CD4-positive, alpha-beta T cell treated with Interleukin-1 beta for 1 hour (primary cell): ENCODE data around the gene CDCP2.

Experiments used
- DNase-seq, 2 donors: peaks; one replicate each; pipeline ENCODE4 v3.0.0-alpha.2; 2020 to 2022

The CDCP2 gene

GRCh38 chr1:54152696-54153095 is at the start of gene CDCP2:
CDCP2 (minus strand) TSS chr1:54153000; CDS start chr1:54152922, 78 bp downstream.
- no peak for DNase-seq

- no peak for DNase-seq
These were observed 47.8 kb upstream of the CDCP2 start for GRCh38 chr1:54200519-54200997.

- peak; percentile 89 to 93 for DNase-seq
These were observed 47.1 kb upstream of the CDCP2 start, which contains the start of the genes CYB5RL and MRPL37 for GRCh38 chr1:54199765-54200518. CYB5RL (minus strand) TSS chr1:54200030; CDS start chr1:54195616, 4,414 bp downstream. MRPL37 (plus strand) TSS chr1:54200167; CDS start chr1:54200244, 77 bp downstream.

GRCh38 chr1:54199151-54199764 is 46.5 kb upstream of the CDCP2 start:
- no peak for DNase-seq

GRCh38 chr1:54193453-54193852 is 40.7 kb upstream of the CDCP2 start:
- no peak for DNase-seq

- DNase-seq: no peak
These were observed 38.7 kb upstream of the CDCP2 start for GRCh38 chr1:54191525-54191924.

GRCh38 chr1:54190526-54190925 is 37.7 kb upstream of the CDCP2 start:
- no peak for DNase-seq

- no peak for DNase-seq
These were observed 35.5 kb upstream of the CDCP2 start for GRCh38 chr1:54188291-54188690.

- DNase-seq: no peak
These were observed 33.3 kb upstream of the CDCP2 start for GRCh38 chr1:54186056-54186455.

- no peak for DNase-seq
These were observed 28.0 kb upstream of the CDCP2 start for GRCh38 chr1:54180701-54181360.

GRCh38 chr1:54178296-54179070 is 25.7 kb upstream of the CDCP2 start:
- no peak for DNase-seq

- DNase-seq: no peak
These were observed 24.9 kb upstream of the CDCP2 start for GRCh38 chr1:54177726-54178125.

GRCh38 chr1:54176621-54177327 is 24.0 kb upstream of the CDCP2 start:
- no peak for DNase-seq

- no peak for DNase-seq
These were observed 21.3 kb upstream of the CDCP2 start for GRCh38 chr1:54174106-54174505.

GRCh38 chr1:54173681-54174080 is 20.9 kb upstream of the CDCP2 start:
- no peak for DNase-seq

GRCh38 chr1:54172614-54173599 is 20.1 kb upstream of the CDCP2 start:
- DNase-seq: no peak

- DNase-seq: no peak
These were observed 18.8 kb upstream of the CDCP2 start for GRCh38 chr1:54171606-54172005.

GRCh38 chr1:54171016-54171415 is 18.2 kb upstream of the CDCP2 start:
- DNase-seq: no peak

GRCh38 chr1:54169068-54169467 is 16.3 kb upstream of the CDCP2 start:
- DNase-seq: no peak

- no peak for DNase-seq
These were observed 15.6 kb upstream of the CDCP2 start for GRCh38 chr1:54168206-54168965.
